22Rv1 (cell line): ENCODE measurements around the gene C6orf52.
"Not testable (repeated sequence)": the region's sequence is repeated elsewhere in the genome, so short reads cannot be mapped to it uniquely, and the experiment has no call there.

Source experiments
- H3K27ac ChIP-seq: fragments of 450-650 bp; 2 replicates; pipeline ENCODE4 v1.5.1; 2017
- CTCF ChIP-seq: fragments of 450-650 bp; IDR thresholded peaks from 2 replicates; pipeline ENCODE4 v1.5.1; 2017; ENCODE audit warnings: mild to moderate bottlenecking
- ZFX ChIP-seq: fragments of 450-650 bp; IDR thresholded peaks from 2 replicates; pipeline ENCODE4 v1.6.1; 2017; ENCODE audit warnings: antibody characterized with exemption, borderline replicate concordance

The C6orf52 gene

GRCh38 chr6:10694302-10695085 is at the start of gene C6orf52, which contains the start of gene PAK1IP1:
Gene C6orf52 (minus strand): TSS chr6:10694616. CDS start chr6:10687550, 7,066 bp downstream.
Gene PAK1IP1 (plus strand): TSS chr6:10694972. CDS start chr6:10694986, 14 bp downstream.
- no peak for TF ChIP-seq CTCF
- TF ChIP-seq ZFX: no peak
- peak within 1 kb of the TSS; percentile 92 for H3K27ac ChIP-seq

GRCh38 chr6:10743515-10743914 is 49.1 kb upstream of the C6orf52 start:
- H3K27ac ChIP-seq: no peak overlapping the region
- no peak for TF ChIP-seq CTCF
- TF ChIP-seq ZFX: no peak

GRCh38 chr6:10742251-10742650 is 47.8 kb upstream of the C6orf52 start:
- TF ChIP-seq CTCF (no peak), ZFX (no peak)
- H3K27ac ChIP-seq: no peak overlapping the region

GRCh38 chr6:10741643-10742042 is 47.2 kb upstream of the C6orf52 start:
- not testable (repeated sequence) for H3K27ac ChIP-seq

GRCh38 chr6:10740061-10740460 is 45.6 kb upstream of the C6orf52 start:
- H3K27ac ChIP-seq: no peak overlapping the region
- TF ChIP-seq CTCF: no peak
- TF ChIP-seq ZFX: no peak

GRCh38 chr6:10736731-10737130 is 42.3 kb upstream of the C6orf52 start:
- no peak for TF ChIP-seq ZFX

GRCh38 chr6:10733863-10734262 is 39.4 kb upstream of the C6orf52 start:
- H3K27ac ChIP-seq: peak overlapping the region; percentile 9; the same call in 1 of the 2 replicates
- TF ChIP-seq CTCF (no peak), ZFX (no peak)

More at GRCh38 chr6:10736731-10737130, 42.3 kb upstream of the C6orf52 start:
- no peak overlapping the region for H3K27ac ChIP-seq

GRCh38 chr6:10733151-10733715 is 38.8 kb upstream of the C6orf52 start:
- peak overlapping the region; percentile 9; the same call in 1 of the 2 replicates for H3K27ac ChIP-seq
- no peak for TF ChIP-seq CTCF
- no peak for TF ChIP-seq ZFX
